GM18907 (cell line): Measurements from ENCODE around the gene ATG3.

Experiments
- ATAC-seq: cut with Tn5 transposase; IDR thresholded peaks from one replicate; pipeline ENCODE4 v1.9.1; 2021; ENCODE audit warnings: mild to moderate bottlenecking, moderate library complexity; ENCODE audit not compliant: unreplicated experiment

The ATG3 gene

DNA sequence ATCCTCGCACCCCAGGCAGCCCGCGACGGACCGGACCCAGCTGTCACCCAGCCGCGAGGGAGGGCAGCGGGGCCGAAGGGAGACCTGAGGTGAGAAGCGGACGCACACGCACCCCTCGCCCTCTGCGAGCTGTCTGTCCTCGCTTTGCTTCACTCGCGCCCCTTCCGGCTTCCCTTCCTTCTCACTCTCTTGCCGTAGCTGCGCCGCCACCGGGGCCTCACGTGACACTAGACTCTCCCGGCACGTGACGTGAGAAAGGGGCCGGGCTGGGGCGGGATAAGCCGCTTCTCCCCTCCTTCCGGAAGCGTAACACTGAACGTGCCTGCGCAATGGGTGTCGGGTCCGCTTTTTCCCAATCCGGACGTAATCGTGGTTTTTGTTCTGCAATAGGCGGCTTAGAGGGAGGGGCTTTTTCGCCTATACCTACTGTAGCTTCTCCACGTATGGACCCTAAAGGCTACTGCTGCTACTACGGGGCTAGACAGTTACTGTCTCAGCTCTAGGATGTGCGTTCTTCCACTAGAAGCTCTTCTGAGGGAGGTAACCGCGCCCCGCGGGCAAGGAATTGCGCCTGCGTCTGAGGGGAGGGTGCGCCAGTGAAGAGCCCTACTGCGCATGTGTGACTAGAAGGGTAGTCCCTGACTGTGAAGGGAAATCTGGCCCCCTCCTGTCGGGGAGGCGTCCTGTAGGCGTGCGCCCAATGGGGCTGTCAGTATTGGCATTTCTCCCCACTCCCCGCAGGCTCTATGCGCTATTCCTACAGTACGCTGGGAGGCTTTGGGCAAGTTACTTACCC is at the start of gene ATG3, which contains the start of gene SLC35A5:
Gene ATG3 (minus strand): TSS at position 229 of the 796 bp plus-strand sequence. CDS start 434 bp downstream, outside the sequence.
Gene SLC35A5 (plus strand): TSS at position 312 of the 796 bp plus-strand sequence. CDS start 1,359 bp downstream, outside the sequence.
- peak; percentile 84 for ATAC-seq

DNA sequence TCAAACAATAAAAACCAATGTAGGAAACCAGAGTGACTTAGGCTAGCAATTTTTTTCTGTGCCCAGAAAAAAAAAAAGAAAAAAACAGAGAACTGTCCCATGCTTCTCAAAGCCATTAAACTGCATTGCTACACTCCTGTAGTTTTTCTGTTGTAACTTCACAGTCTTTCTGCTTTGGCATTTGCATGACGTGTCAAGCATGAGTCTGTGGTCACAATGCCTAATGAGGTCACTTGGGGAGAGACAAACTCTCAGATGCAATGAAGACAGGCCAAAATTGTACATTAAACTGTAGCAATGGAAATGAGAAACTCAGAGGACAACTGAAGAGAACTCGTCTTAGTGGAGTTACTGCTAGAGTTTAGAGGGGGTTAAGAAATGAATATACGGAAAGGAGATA is 48.4 kb upstream of the ATG3 start:
- ATAC-seq: no peak

GRCh38 chr3:112607863-112608262 is 46.1 kb upstream of the ATG3 start:
- no peak for ATAC-seq

- ATAC-seq: no peak
Observed at GRCh38 chr3:112606098-112606497, 44.3 kb upstream of the ATG3 start.

DNA sequence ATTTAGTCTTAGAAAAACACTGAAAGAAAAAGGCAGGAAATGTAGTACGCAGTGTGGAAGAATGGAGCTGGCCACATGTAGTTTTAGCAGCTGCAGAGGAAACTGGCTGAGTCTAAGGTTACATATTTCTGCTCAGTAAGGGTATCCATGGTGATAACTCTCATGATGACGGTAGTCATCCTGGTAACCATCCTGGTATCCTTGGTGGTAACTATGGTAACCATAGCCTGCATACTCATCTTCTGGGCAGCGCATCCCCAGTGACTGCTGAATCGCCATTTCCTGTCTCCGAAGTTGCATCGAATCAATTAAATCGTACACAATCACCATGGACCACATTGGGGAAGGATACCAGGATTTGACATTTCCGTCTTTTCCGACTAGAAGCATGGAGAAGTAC is 43.5 kb upstream of the ATG3 start:
- no peak for ATAC-seq

- no peak for ATAC-seq
Observed at GRCh38 chr3:112604536-112604935, 42.8 kb upstream of the ATG3 start.

DNA sequence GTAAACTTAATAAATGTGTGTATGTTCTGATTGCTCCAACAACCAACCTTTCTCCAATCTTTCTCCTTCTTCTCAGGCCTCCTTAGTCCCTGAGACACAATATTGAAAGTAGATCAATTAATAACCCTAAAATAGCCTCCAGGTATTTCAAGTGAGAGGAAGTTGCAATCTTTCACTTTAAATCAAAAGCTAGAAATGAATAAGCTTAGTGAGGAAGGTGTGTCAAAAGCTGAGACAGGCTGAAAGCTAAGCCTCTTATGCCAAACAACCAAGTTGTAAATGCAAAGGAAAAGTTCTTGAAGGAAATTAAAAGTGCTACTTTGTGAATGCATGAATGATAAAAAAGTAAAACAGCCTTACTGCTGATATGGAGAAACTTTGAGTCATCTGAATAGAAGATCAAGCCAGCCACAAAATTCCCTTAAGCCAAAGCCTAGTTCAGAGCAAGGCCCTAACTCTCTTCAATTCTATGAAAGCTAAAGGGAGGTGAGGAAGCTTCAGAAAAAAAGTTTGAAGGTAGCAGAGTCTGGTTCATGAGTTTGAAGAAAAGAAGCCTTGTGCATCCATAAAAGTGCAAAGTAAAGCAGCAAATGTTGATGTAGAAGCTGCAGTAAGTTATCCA is 40.6 kb upstream of the ATG3 start:
- ATAC-seq: peak; percentile 86

DNA sequence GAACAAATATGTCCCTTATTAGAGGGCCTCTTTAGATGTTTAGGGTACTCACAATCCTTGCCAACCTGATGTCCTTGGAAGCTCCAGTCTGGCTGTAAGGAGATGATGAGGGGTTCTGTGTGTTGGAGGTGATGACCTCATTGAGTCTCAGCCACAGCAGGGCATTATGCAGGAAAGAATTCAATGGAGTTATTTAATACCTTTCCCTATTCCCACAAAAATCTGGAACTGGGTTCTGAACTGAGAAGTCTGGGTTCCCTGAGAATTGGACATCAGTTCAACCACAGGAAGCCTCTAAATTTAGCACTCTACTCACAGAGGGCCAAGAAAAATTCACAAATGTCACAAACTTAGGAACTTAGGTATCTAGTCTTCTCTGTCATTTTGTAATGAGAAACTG is 37.0 kb upstream of the ATG3 start:
- no peak for ATAC-seq

GRCh38 chr3:112597945-112598344 is 36.2 kb upstream of the ATG3 start:
- ATAC-seq: no peak

- ATAC-seq: no peak
Observed at GRCh38 chr3:112594856-112595255, 33.1 kb upstream of the ATG3 start.

DNA sequence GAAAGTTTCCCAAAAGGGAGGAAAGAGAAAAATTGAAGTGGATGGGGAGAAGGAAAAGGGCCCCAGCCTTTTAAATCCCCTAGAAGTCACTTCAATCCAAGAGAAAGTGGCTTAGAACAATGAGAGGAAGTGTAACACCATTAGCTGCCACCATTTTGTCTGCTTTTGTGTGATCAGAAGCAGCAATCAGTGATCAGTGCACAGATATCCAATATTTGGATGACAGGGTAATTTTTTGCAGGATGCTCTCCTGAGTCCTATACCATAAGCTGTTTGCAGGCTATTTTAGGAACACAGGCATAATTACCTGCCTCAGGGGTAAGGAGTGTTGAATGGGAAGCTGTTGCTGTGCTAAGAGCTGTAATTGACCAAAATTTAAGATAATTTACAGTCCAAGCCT is 31.5 kb upstream of the ATG3 start:
- no peak for ATAC-seq

- ATAC-seq: no peak
Observed at GRCh38 chr3:112587336-112587735, 25.6 kb upstream of the ATG3 start.

GRCh38 chr3:112585782-112586181 is 24.0 kb upstream of the ATG3 start:
- no peak for ATAC-seq

- no peak for ATAC-seq
Observed at GRCh38 chr3:112583105-112583504, 21.3 kb upstream of the ATG3 start.

- no peak for ATAC-seq
Observed at GRCh38 chr3:112582244-112582874, 20.6 kb upstream of the ATG3 start.

DNA sequence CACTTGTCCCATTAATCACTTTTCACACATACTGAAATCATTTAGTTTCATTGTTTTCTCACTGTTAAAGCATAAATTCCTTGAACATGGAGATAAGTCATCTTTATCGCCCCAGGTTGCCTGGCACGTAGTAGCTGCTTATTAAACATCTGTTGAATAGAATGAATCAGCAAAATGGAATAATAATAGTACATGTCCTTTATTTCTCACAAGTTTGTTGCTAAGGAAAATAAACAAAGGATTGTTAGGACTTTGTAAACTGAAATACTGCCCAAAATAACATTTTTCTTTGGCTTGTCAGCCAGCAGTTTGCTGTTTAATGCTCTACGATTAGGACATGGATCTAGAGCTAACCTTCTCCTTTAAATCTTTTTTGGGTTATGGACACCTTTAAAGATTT is 17.9 kb upstream of the ATG3 start:
- no peak for ATAC-seq

GRCh38 chr3:112579232-112579631 is 17.5 kb upstream of the ATG3 start:
- no peak for ATAC-seq

DNA sequence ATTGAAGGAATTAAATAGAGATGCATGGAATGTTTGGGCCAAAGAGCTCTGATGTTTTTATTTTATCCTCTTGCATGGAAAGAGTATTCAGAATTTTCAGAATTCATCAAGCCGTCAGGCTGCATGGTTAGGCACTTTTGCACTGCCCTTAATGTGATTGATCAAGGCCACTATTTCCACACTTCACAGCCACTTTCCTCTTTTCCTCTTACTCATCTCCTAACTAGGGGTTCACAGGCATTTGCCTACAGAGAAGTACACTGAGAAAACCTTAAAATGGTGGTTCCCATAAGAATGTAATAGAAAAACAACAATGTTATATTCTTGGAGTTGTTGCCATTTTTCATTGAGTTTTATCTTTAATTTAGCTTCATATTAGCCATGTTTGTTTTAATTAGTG is 10.9 kb upstream of the ATG3 start:
- ATAC-seq: no peak

GRCh38 chr3:112569265-112569664 is 7.5 kb upstream of the ATG3 start:
- ATAC-seq: no peak

DNA sequence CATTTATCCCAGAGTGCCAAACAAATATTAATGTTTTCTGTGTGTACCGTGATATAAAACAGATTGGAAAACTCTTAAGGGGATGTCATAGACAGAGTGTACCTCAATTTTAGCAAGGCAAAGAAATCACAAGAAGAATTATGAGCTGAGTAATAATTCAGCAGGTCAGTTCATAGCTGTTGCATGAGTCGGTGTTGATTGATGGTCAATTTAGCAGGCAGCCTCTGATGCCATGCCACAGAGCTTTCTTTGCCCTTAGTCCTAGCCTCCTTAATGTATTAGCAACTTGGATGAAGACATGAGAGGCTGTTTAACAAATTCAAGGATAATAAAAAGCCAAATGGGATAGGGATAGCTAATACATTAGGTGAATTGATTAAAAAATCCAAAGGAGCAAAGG is 6.9 kb upstream of the ATG3 start:
- ATAC-seq: no peak

- ATAC-seq: no peak
Observed at GRCh38 chr3:112564940-112565305, 3.2 kb upstream of the ATG3 start.
